HG03521 (cell line): ENCODE data around the gene GTPBP4.
A peak's percentile ranks its signal among the peaks of the same experiment; 100 is the strongest.
"Not testable (repeated sequence)": the region's sequence is repeated elsewhere in the genome, so short reads cannot be mapped to it uniquely, and the experiment has no call there.

ENCODE experiments used
- ATAC-seq: cut with Tn5 transposase; IDR thresholded peaks from one replicate; pipeline ENCODE4 v1.9.1; 2021; ENCODE audit warnings: mild to moderate bottlenecking, moderate library complexity; ENCODE audit not compliant: unreplicated experiment

Gene GTPBP4

DNA sequence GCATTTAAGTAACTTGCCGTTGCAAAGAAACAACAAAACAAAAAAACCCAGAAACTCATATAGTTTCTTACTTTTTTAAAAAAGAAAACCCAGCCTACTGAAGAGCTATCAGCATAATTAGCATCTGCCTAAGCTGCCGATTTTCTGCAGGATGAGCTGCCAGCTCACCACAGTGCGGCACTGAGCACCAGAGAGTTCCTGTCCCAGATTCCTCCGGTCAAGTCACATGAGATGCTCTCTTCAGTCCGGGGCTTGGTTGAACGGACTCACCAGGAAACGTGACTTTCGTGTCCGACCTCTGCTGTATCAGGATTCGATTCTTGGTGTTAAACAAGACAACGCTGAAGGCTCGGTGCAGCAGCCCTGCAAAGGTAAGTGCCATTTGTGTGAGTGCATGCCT lies 34.2 kb downstream of the GTPBP4 start:
- ATAC-seq, result no peak

GRCh38 chr10:1024103-1024502 lies 35.9 kb downstream of the GTPBP4 start:
- ATAC-seq, result no peak

GRCh38 chr10:1025683-1026082 lies 37.4 kb downstream of the GTPBP4 start, which contains the start of gene IDI2:
TSS of gene IDI2 (minus strand) at chr10:1025859. CDS start at chr10:1024723, 1,136 bp downstream.
- no peak for ATAC-seq

DNA sequence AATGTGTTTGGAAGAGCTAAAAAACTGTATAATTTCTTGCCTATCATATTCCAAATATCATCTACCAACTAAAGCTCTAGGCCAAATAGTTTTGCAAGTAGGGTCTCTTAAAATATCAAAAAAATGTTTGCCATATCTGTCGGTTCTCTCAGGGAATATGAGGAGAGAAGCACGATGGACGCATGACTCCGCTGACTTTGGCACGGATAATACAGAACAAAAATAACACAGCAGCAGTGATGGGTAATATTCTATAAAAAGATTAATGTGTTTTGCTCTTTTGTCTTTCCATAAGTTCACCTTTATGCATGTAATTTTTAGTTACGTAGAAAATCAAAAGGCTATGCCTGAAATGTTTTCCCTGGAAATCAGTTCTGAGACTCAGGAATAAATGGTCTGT lies 38.3 kb downstream of the GTPBP4 start:
- no peak for ATAC-seq

DNA sequence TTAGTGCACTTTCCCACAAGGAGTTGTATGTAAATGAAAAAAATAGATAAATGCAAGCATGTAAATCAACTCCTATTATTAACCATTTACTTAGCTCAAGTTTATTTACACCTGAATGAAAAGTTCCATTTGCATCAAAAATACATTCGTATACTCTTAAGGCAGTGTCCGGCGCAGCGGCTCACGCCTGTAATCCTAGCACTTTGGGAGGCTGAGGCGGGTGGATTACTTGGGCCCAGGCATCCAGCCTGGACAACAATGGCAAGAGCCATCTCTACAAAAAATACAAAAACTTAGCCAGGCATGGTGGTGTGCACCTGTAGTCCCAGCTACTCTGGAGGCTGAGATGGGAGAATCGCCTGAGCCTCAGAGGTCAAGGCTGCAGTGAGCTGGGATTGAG lies 41.6 kb downstream of the GTPBP4 start:
- no peak for ATAC-seq

DNA sequence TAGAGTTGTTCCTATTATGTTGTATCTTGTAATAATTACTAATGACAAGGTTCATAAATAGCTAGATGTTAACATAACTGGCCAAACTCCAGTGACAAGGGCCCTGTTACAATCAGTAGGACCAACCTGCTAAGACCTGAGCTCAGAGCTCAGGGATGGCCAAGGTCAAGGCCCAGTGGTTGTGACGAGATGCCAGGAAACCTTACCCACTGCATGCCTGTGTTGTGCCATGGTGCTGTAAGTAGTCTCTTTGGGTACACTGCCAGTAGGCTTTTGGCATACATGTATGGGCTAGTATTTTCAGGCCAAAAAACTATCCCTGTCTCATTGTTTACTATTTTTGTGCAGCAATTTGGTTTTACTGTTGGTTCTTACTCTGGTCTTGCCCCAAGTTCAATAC lies 45.4 kb downstream of the GTPBP4 start:
- no peak for ATAC-seq

DNA sequence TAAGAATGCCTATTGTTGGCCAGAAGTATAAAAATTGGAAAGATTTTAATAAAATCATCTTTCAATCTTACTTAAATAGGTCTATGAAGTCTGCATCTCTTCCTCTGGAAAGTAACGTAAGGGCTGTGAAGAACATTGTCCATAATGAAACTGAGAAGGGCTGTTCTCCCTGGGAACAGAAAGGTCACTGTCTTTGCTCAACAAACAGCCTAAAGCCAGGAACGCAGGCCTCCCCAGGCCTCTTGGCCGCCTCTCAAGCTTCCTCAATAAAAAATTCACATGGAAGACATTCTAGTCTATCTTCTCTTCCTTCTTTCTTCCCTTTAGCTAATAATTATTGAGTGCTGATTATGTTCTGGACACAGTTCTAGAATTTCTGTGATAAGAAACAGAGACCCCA lies 46.5 kb downstream of the GTPBP4 start:
- ATAC-seq, result no peak

- no peak for ATAC-seq
These were observed 47.0 kb downstream of the GTPBP4 start for GRCh38 chr10:1035201-1035600.

DNA sequence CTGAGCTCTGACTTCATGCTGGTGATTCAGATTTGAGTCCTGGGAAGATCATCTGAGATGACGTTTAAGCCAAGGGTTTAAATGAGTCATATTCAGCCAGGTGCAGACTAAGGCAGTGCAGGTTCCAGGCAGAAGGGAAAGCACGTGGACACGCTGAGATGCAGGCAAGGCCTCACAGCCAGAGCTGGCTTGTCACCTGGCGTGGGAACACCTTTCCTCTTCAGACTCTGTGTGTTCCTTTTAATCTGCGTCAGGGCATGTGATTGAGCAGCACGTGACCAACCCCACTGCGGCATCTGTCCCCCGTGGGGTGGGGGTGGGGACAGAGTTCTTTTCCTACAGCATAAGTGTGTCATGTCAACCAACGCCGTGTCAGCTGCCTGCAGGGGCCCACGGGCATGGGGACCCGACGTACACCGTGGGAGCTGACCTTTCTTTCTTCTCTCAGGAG lies 48.1 kb downstream of the GTPBP4 start:
- no peak for ATAC-seq

DNA sequence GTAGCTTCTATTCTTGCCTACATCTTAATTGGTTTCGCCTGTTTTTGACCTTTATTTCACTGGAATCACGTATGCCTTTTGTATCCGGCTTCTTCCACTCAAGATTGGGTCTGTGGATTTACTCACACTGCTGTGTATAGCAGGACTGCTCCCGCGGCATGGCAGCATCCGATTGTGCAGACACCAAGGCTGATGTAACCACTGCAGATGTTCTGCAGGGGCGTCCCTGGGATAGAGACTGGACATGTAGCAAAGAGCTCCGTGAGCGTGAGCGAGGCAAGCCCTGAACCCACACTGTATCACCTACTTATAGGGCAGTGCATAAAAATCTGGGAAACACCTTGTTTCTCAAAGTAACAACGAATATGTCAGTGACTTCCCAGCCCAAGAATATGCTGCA lies 48.9 kb downstream of the GTPBP4 start:
- no peak for ATAC-seq

DNA sequence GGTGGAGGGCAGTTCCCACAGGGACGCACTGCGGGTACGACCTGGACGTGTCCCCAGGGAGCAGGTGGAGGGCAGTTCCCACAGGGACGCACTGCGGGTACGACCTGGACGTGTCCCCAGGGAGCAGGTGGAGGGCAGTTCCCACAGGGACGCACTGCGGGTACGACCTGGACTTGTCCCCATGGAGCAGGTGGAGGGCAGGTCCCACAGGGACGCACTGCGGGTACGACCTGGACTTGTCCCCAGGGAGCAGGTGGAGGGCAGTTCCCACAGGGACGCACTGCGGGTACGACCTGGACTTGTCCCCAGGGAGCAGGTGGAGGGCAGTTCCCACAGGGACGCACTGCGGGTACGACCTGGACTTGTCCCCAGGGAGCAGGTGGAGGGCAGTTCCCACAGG lies 50.5 kb downstream of the GTPBP4 start:
- not testable (repeated sequence) for ATAC-seq

DNA sequence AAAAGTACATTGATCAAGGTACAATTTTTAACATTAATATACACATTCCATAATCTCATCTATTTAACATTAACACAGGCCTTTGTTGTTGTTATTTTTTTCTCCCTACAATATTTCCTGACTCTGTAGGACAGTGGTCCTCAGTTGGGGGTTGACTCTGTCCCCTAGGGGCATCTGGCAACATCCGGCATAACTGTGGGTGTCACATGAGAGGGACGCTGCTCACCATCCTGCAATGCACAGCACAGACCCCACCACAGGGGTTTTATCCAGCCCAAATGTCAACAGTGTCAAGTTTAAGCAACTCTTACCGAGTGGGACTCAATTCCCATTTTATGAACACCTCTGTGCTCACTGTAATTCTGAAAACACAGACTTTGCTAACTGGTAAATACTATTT lies 51.9 kb downstream of the GTPBP4 start:
- no peak for ATAC-seq

- ATAC-seq, result no peak
These were observed 53.3 kb downstream of the GTPBP4 start for GRCh38 chr10:1041514-1041913.

DNA sequence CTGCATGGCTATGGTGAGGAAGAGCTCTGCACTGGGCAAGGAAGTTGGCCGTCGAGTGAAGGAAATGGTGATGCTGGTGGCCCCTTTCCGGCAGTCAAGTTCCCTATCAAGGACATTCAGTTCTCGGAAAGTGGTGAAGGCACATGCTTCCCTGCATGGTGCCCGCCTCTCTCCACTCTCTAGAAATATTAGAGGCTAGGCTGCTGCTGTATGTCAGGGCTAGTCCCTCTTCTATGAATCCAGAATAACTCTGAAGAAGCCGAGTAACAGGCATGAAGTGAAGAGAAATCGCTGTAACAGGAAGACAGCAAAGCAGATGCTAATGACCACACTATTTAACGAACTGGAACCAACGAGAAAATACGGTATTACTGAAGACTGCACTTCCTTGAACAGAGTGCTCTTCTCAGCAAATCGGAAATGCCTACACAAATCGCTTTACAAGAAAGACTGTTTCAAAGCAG lies 55.3 kb downstream of the GTPBP4 start:
- no peak for ATAC-seq

- ATAC-seq, result no peak
These were observed 55.9 kb downstream of the GTPBP4 start for GRCh38 chr10:1044146-1044545.

DNA sequence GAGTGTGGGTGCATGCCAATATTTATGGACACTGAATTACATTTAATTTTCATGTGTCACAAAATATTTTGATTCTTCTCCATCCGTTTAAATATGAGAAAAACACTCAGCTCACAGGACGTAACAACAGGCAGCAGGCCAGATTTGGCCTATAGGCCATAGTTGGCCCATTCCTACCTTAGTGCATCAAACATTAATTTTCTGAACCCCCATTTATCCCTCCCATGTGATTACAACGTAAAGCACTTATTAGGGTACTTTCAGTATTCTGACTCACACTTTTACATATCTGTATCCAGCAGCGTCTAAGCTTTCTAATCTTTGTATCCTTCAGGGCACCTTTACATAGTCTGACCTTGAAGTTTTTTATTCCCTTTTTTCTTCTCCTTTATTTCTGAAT lies 56.7 kb downstream of the GTPBP4 start:
- no peak for ATAC-seq

DNA sequence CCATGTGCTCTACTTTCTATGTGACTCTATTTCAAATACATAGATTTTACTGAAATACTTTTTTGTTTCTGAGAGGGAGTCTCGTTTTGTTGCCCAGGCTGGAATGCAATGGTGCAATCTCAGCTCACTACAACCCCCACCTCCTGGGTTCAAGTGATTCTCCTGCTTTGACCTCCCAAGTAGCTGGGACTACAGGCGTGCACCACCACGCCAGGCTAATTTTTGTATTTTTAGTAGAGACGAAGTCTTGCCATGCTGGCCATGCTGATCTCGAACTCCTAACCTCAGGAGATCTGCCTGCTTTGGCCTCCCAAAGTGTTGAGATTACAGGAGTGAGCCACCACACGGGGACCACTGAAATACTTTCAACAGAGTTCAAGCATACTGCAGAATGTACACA lies 57.2 kb downstream of the GTPBP4 start:
- no peak for ATAC-seq

DNA sequence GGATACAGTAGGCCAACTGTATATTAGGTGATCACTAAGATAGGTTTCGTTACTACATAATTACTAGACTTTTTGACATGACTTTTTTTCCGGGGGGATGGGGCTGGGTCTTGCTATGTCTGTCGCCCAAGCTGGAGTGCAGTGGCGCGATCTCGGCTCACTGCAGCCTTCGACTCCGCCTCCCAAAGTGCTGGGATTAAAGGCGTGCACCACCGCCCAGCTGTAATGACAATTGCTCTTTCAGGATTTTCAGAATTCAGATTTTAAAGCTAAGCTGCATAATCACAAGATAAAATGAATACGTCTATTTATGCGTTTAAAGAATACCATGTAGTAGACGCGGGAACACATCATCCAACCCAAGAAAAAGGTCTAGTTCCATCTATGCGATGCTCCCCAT lies 59.7 kb downstream of the GTPBP4 start:
- ATAC-seq, result no peak

- ATAC-seq, result peak; percentile 2
These were observed 60.1 kb downstream of the GTPBP4 start for GRCh38 chr10:1048349-1048731.

DNA sequence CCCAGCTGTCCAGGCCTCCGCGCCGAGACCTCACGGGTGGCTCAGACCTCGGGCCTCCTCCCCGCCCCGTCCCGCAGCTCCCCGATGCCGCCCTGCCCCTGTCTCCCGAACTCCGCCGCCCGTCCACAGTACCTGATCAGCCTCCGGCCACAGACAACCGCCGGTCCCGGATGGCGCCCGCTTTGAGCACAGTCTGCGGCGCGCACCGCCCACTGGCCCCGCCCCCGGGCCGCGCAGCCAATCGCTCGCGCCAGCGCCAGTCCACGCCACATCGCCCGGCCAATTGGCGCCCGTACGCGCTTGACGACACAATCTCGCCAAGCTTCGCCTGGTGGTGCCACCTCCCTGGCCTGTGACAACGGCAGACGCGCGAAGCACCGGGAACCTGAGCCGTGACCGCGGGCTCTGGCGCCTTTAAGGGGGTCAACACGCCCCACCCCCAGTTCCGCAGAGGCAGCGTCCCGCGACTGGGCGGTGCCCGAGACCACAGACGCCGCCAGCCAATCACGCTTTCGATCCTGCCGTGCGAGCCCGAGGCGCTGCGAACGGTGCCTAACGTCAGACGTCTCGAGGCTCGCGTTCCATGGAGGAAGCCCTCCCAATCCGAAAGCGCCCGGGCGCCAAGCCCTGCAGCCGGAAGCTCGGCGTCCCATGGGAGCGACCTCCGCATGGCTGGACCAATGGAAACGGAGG lies 60.6 kb downstream of the GTPBP4 start, which contains the start of gene IDI1:
IDI1 (minus strand) TSS at position 388 of the 693 bp plus-strand sequence; CDS start at position 272, 116 bp downstream.
- ATAC-seq, result peak; percentile 76

GRCh38 chr10:1049425-1049958 lies 61.3 kb downstream of the GTPBP4 start:
- no peak for ATAC-seq

GRCh38 chr10:1050145-1050544 lies 61.9 kb downstream of the GTPBP4 start:
- no peak for ATAC-seq

GRCh38 chr10:1050554-1050953 lies 62.3 kb downstream of the GTPBP4 start:
- no peak for ATAC-seq
